HCT116 (cell line): ENCODE measurements around the gene OR1M1.
A peak's percentile ranks its signal among the peaks of the same experiment; 100 is the strongest.

ENCODE experiments used
- CEBPB ChIP-seq: IDR thresholded peaks from 2 replicates; pipeline ENCODE4 v1.6.1; 2012; ENCODE audit warnings: low read depth
- ELF1 ChIP-seq: IDR thresholded peaks from 2 replicates; pipeline ENCODE4 v1.6.1; 2012; ENCODE audit warnings: low read depth, borderline replicate concordance
- EZH2 ChIP-seq: fragments of 200-600 bp; sonication (generic); IDR thresholded peaks from 2 replicates; pipeline ENCODE4 v1.6.1; 2017; ENCODE audit warnings: antibody characterized with exemption, mixed run types
- EZH2phosphoT487 ChIP-seq: fragments of 200-600 bp; IDR thresholded peaks from 2 replicates; pipeline ENCODE4 v1.6.1; 2018; ENCODE audit warnings: antibody characterized with exemption, borderline replicate concordance
- FOSL1 ChIP-seq: IDR thresholded peaks from 2 replicates; pipeline ENCODE4 v1.6.1; 2012; ENCODE audit warnings: low read depth
- JUND ChIP-seq: IDR thresholded peaks from 2 replicates; pipeline ENCODE4 v1.6.1; 2012
- POLR2A ChIP-seq: IDR thresholded peaks from 2 replicates; pipeline ENCODE4 v1.7.0; 2011; ENCODE audit warnings: borderline replicate concordance; ENCODE audit not compliant: insufficient read depth, insufficient read length; ENCODE audit errors: extremely low read depth
- POLR2AphosphoS5 ChIP-seq: IDR thresholded peaks from 2 replicates; pipeline ENCODE4 v1.6.1; 2011; ENCODE audit warnings: mild to moderate bottlenecking, low read depth, low read length, moderate library complexity
- REST ChIP-seq: IDR thresholded peaks from 2 replicates; pipeline ENCODE4 v1.6.1; 2012; ENCODE audit warnings: low read depth
- SIN3A ChIP-seq: IDR thresholded peaks from 2 replicates; pipeline ENCODE4 v1.6.1; 2012; ENCODE audit warnings: low read depth
- TCF7L2 ChIP-seq: IDR thresholded peaks from 2 replicates; pipeline ENCODE4 v1.7.0; 2011; ENCODE audit warnings: borderline replicate concordance, inconsistent platforms; ENCODE audit not compliant: insufficient read depth, insufficient read length; ENCODE audit errors: extremely low read depth
- ZBTB33 ChIP-seq: IDR thresholded peaks from 2 replicates; pipeline ENCODE4 v1.6.1; 2011; ENCODE audit warnings: mild to moderate bottlenecking, low read length, moderate library complexity; ENCODE audit not compliant: insufficient replicate concordance; ENCODE audit errors: extremely low read depth
- ZNF274 ChIP-seq: fragments of 200-500 bp; sonication (Bioruptor generic); IDR thresholded peaks from 2 replicates; pipeline ENCODE4 v1.6.1; 2014; ENCODE audit warnings: mild to moderate bottlenecking, low read depth, low read length, inconsistent platforms
- TF ChIP-seq, protein P1 (sequence below), 3 experiments: fragments of 200-600 bp in 1 of 3; sonication (generic) in 1 of 3; IDR thresholded peaks in 2 of 3; conservative IDR thresholded peaks in 1 of 3; 2 replicates each; pipeline ENCODE4 v1.5.1; 2012 to 2017; ENCODE audit warnings: low read depth in 2 of 3, low read length in 2 of 3, antibody characterized with exemption in 1 of 3, borderline replicate concordance in 1 of 3, control low read depth in 1 of 3, mild to moderate bottlenecking in 1 of 3, mixed read lengths in 1 of 3, mixed run types in 1 of 3, moderate library complexity in 1 of 3; ENCODE audit not compliant: insufficient read depth in 1 of 3

DNA sequence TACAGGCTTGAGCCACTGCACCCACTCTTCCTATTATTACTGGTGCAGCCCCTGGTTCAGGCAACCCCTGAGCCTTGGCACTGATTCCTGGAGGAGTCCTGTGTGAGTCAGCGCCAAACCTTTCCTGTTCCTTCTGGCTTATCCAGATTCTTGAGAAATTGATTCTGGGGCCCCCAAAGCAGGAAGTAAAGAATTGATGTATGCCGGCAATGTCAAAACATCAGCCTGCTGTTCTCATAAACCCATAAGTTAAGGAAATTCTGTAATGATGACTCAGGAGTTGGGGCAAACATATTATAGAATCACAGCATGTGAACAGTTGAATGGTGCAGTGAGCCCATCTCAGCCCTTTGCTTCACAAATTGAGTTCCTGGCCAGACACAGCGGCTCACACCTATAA lies 41.3 kb downstream of the OR1M1 start:
- TF ChIP-seq ZNF274 (no peak), POLR2AphosphoS5 (no peak; the same call in 1 of the 2 replicates), POLR2A (no peak), EZH2phosphoT487 (no peak), CEBPB (peak; percentile 88), FOSL1 (peak; percentile 89), TCF7L2 (peak; percentile 47), ELF1 (peak; percentile 55), ZBTB33 (no peak), JUND (peak; percentile 89), SIN3A (peak; percentile 70; the same call in 1 of the 2 replicates), REST (no peak), EZH2 (no peak)
- TF ChIP-seq, protein P1, sequence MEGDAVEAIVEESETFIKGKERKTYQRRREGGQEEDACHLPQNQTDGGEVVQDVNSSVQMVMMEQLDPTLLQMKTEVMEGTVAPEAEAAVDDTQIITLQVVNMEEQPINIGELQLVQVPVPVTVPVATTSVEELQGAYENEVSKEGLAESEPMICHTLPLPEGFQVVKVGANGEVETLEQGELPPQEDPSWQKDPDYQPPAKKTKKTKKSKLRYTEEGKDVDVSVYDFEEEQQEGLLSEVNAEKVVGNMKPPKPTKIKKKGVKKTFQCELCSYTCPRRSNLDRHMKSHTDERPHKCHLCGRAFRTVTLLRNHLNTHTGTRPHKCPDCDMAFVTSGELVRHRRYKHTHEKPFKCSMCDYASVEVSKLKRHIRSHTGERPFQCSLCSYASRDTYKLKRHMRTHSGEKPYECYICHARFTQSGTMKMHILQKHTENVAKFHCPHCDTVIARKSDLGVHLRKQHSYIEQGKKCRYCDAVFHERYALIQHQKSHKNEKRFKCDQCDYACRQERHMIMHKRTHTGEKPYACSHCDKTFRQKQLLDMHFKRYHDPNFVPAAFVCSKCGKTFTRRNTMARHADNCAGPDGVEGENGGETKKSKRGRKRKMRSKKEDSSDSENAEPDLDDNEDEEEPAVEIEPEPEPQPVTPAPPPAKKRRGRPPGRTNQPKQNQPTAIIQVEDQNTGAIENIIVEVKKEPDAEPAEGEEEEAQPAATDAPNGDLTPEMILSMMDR (IDR thresholded peaks at IDR 0.05 in 2 of 3, conservative IDR thresholded peaks at IDR 0.05 in 1 of 3; ENCODE audit: borderline replicate concordance in 1 of 3, insufficient read depth in 1 of 3, low read depth in 2 of 3, low read length in 2 of 3) = no peak
